CD4-positive, alpha-beta T cell treated with Interleukin-21 for 1 hour (primary cell): Measurements from ENCODE around the gene CYBC1.
"Not testable (repeated sequence)": the region's sequence is repeated elsewhere in the genome, so short reads cannot be mapped to it uniquely, and the experiment has no call there.

Experiments used
- DNase-seq: peaks from one replicate; pipeline ENCODE4 v3.0.0-alpha.2; 2020

The CYBC1 gene

GRCh38 chr17:82477934-82478333 is 27.4 kb upstream of the CYBC1 start:
- no peak for DNase-seq

- DNase-seq, result no peak
These were observed 24.9 kb upstream of the CYBC1 start for GRCh38 chr17:82475458-82475857.

GRCh38 chr17:82474223-82475010 is 23.9 kb upstream of the CYBC1 start:
- no peak for DNase-seq

GRCh38 chr17:82470065-82470464 is 19.5 kb upstream of the CYBC1 start:
- DNase-seq, result no peak

- no peak for DNase-seq
These were observed 18.1 kb upstream of the CYBC1 start for GRCh38 chr17:82468692-82469091.

- DNase-seq, result no peak
These were observed 14.6 kb upstream of the CYBC1 start for GRCh38 chr17:82465023-82465603.

GRCh38 chr17:82464567-82464929 is 14.0 kb upstream of the CYBC1 start:
- no peak for DNase-seq

- no peak for DNase-seq
These were observed 13.5 kb upstream of the CYBC1 start for GRCh38 chr17:82463925-82464566.

- no peak for DNase-seq
These were observed 12.8 kb upstream of the CYBC1 start for GRCh38 chr17:82463391-82463790.

- no peak for DNase-seq
These were observed 11.4 kb upstream of the CYBC1 start for GRCh38 chr17:82461827-82462524.

GRCh38 chr17:82459936-82460335 is 9.4 kb upstream of the CYBC1 start:
- not testable (repeated sequence) for DNase-seq

- peak; percentile 66 for DNase-seq
These were observed 8.4 kb upstream of the CYBC1 start for GRCh38 chr17:82458885-82459424.

GRCh38 chr17:82458179-82458884 is 7.8 kb upstream of the CYBC1 start, which contains the start of gene NARF:
Gene NARF, plus strand, starts transcription at chr17:82458741. Its CDS starts 63 bp downstream, at chr17:82458804.
- DNase-seq, result peak; percentile 97

GRCh38 chr17:82457929-82458178 is 7.3 kb upstream of the CYBC1 start:
- DNase-seq, result peak; percentile 94

GRCh38 chr17:82457073-82457928 is 6.7 kb upstream of the CYBC1 start:
- peak; percentile 35 for DNase-seq

GRCh38 chr17:82453706-82454105 is 3.2 kb upstream of the CYBC1 start:
- DNase-seq, result not testable (repeated sequence)

GRCh38 chr17:82453151-82453550 is 2.6 kb upstream of the CYBC1 start:
- DNase-seq, result not testable (repeated sequence)

- no peak for DNase-seq
These were observed 1.6 kb upstream of the CYBC1 start for GRCh38 chr17:82452162-82452561.

- peak; percentile 45 for DNase-seq
These were observed 632 bp downstream of the CYBC1 start for GRCh38 chr17:82449883-82450356.

- peak; percentile 90 for DNase-seq
These were observed 1.2 kb downstream of the CYBC1 start for GRCh38 chr17:82449131-82449882.

- DNase-seq, result no peak
These were observed 2.7 kb downstream of the CYBC1 start for GRCh38 chr17:82447876-82448275.
